ENCODE measurements around the gene NANOS2. TPM values are rescaled to one million over a fixed set of nuclear protein-coding genes. Genes with fewer than 3 reads are reported as not detected.

The NANOS2 gene
- total RNA-seq, 4 donors from 2014 or later: not detected

DNA sequence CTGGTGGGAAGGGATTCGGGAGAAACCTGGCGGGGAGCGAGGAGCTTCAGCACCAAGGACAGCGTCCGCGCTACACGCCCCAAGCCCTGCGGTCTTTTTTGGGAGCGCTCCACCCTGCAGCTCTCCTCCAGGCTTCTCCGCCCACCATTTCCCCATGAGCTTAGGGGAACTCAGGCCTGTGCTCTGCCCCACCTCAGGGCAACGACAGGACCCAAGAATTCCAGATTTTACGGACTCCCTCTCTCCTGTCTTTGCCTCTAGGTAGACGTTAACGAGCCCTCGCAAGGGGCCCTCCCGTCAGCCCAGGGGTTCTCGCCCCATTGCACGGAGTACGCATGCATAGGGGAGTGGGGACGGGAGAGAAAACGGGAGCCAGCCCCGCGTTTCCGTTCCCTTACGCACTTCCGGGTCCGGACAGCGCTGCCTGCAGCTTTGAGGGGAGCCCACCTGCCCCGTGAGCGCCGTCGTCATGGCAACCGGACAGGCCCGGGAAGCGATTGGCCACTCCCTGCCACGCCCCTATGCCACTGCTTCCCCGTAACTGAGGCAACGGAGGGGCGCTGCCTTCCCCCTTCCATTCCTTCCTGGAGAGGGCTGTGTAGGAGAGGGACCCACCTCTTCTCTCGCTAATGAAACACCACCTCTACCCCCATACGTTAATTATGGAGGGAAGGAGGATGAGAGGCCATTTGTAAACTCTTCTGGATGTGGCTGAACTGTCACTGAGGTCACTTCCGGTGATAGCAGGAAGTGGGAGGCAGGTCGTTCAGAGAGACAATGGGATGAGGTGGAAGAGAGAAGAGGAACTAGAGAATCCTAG is 38.3 kb upstream of the NANOS2 start:
- DNase-seq (ENCODE audit: low spot score in 2 of 2): no peak

DNA sequence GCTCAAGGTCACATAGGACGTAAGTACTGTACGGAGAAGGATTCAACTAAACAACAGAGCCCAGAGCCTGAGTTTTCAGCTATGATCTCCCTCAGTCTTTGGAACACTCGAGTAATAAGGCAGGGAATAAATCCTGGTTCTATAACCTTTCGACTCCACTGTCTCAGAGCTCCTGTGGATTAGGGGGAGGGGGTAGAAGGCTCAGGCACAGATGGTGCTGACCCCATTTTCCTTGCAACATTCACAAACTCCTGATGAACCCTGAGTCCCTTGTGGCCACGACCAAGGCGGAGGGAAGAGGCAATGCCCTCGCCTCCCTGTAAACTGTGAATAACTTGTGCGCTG is 37.7 kb upstream of the NANOS2 start:
- Histone ChIP-seq H3K4me1 (peaks cover 6% of the 10 kb centered on the region), H3K27me3 (peaks cover 42% of the 10 kb centered on the region), H3K4me3 (no peak overlapping the region), H3K27ac (no peak overlapping the region), H3K36me3 (no peaks in the 10 kb centered on the region), H3K9me3 (no peaks in the 10 kb centered on the region)
- no peak for DNase-seq (ENCODE audit: low spot score in 2 of 2)
- TF ChIP-seq EP300 (IDR thresholded peaks at IDR 0.05): no peak
- no peak for TF ChIP-seq POLR2AphosphoS5 (IDR thresholded peaks at IDR 0.05)
- TF ChIP-seq POLR2A (IDR thresholded peaks at IDR 0.05): no peak
- TF ChIP-seq, protein P1, sequence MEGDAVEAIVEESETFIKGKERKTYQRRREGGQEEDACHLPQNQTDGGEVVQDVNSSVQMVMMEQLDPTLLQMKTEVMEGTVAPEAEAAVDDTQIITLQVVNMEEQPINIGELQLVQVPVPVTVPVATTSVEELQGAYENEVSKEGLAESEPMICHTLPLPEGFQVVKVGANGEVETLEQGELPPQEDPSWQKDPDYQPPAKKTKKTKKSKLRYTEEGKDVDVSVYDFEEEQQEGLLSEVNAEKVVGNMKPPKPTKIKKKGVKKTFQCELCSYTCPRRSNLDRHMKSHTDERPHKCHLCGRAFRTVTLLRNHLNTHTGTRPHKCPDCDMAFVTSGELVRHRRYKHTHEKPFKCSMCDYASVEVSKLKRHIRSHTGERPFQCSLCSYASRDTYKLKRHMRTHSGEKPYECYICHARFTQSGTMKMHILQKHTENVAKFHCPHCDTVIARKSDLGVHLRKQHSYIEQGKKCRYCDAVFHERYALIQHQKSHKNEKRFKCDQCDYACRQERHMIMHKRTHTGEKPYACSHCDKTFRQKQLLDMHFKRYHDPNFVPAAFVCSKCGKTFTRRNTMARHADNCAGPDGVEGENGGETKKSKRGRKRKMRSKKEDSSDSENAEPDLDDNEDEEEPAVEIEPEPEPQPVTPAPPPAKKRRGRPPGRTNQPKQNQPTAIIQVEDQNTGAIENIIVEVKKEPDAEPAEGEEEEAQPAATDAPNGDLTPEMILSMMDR (IDR thresholded peaks at IDR 0.05): no peak
- 52% methylated on average over 7 of the region's 8 CpGs for WGBS

More for the DNA sequence above, 38.3 kb upstream of the NANOS2 start:
- Histone ChIP-seq H3K36me3 (no peaks in the 10 kb centered on the region), H3K9me3 (no peaks in the 10 kb centered on the region), H3K27ac (no peak overlapping the region), H3K27me3 (peaks cover 42% of the 10 kb centered on the region), H3K4me1 (peaks cover 6% of the 10 kb centered on the region), H3K4me3 (peak overlapping the region; percentile 26)
- 8% methylated on average over 27 of the region's 43 CpGs for WGBS
- TF ChIP-seq POLR2AphosphoS5 (IDR thresholded peaks at IDR 0.05) (no peak), POLR2A (IDR thresholded peaks at IDR 0.05) (no peak), EP300 (IDR thresholded peaks at IDR 0.05) (no peak)
- TF ChIP-seq, protein P1 (IDR thresholded peaks at IDR 0.05): no peak

DNA sequence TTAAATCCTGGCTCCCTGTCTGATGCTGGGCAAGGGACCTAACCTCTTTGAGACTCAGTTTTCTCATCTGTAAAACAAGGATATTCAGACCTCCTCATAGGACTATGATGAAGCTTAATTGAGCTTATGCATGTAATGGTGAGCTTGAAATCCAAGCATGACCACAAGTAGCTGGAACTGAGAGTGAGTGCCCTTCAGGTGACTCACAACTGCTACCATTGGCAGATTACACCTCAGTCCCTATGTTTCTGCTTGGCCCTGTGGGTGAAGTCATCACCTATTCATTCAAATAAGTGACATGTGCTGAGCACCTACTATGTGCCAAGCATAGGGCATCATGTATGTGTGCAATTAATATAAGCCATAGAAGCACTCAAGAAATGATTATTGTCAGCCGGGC is 33.3 kb upstream of the NANOS2 start:
- no peak overlapping the region for H3K4me3 ChIP-seq
- no peaks in the 10 kb centered on the region for H3K9me3 ChIP-seq
- no peak for TF ChIP-seq EP300 (IDR thresholded peaks at IDR 0.05)
- TF ChIP-seq, protein P1 (IDR thresholded peaks at IDR 0.05): no peak
- no peak for TF ChIP-seq POLR2A (IDR thresholded peaks at IDR 0.05)
- TF ChIP-seq POLR2AphosphoS5 (IDR thresholded peaks at IDR 0.05): no peak
- no peak for DNase-seq (ENCODE audit: low spot score in 2 of 2)
- 100% methylated on average over 1 of the region's 1 CpG for WGBS
- peaks cover 4% of the 10 kb centered on the region for H3K4me1 ChIP-seq
- no peak overlapping the region for H3K27ac ChIP-seq
- peaks cover 24% of the 10 kb centered on the region for H3K27me3 ChIP-seq
- H3K36me3 ChIP-seq: no peaks in the 10 kb centered on the region

DNA sequence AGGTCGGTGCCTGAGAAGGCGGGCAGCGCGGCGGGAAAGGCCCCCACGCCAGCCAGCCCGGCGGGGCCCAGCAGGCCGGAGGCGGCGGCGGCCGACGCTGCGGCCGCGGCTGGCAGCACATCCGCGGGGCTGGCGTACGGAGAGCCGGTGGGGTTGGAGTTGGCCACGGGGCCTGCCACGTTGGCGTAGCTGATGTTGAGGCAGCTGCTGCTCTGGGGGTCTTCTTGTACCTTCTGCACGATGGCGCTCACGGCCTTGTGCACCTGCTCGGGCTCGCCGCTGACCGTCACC is 25.9 kb upstream of the NANOS2 start:
- no peaks in the 10 kb centered on the region for H3K9me3 ChIP-seq
- H3K27ac ChIP-seq: no peak overlapping the region
- H3K4me1 ChIP-seq: no peaks in the 10 kb centered on the region
- peaks cover 56% of the 10 kb centered on the region for H3K27me3 ChIP-seq
- 97% methylated on average over 7 of the region's 32 CpGs for WGBS
- DNase-seq (ENCODE audit: low spot score in 2 of 2): no peak
- TF ChIP-seq POLR2A (IDR thresholded peaks at IDR 0.05) (no peak), EP300 (IDR thresholded peaks at IDR 0.05) (no peak), POLR2AphosphoS5 (IDR thresholded peaks at IDR 0.05) (no peak)
- TF ChIP-seq, protein P1 (IDR thresholded peaks at IDR 0.05): no peak
- no peak overlapping the region for H3K4me3 ChIP-seq
- H3K36me3 ChIP-seq: no peaks in the 10 kb centered on the region

DNA sequence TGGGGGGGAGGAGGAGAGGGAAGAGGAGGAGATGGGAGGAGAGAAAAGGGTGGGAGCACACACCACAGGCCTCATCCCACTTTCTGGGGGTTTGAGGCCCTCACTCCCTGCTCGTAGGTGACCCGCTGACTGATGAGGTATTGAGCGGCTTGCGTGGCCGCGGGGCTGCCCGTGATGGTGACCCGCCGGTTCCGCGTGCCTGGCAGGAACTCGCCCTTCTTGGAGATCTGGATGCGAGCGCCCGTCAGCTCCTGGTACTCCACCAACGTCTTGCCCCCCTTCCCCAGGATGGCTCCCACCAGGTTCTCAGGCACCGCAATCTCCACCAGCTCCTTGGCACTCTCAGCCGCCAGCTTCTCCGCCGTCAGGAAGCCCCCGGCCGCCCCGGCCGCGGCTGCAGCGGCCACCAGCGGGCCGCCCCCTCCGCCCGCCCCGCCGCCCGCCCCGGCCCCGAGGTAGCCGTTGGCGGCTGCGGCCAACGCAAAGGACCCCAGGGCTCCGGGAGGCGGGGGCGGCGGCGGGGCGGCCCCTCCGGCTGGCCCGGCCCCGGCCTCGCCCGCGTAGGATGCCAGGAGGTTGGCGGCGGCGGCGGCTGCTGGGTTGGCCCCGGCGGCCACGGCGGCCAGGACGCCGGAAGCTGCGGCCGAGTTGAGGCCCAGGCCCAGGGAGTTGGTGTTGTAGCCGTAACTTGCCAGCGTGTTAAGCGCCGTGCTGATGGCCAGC is 25.4 kb upstream of the NANOS2 start:
- Histone ChIP-seq H3K4me3 (no peak overlapping the region), H3K27me3 (peaks cover 61% of the 10 kb centered on the region), H3K27ac (no peak overlapping the region), H3K36me3 (no peaks in the 10 kb centered on the region), H3K9me3 (no peaks in the 10 kb centered on the region), H3K4me1 (no peaks in the 10 kb centered on the region)
- no peak for TF ChIP-seq EP300 (IDR thresholded peaks at IDR 0.05)
- TF ChIP-seq POLR2AphosphoS5 (IDR thresholded peaks at IDR 0.05): no peak
- no peak for TF ChIP-seq POLR2A (IDR thresholded peaks at IDR 0.05)
- TF ChIP-seq, protein P1 (IDR thresholded peaks at IDR 0.05): no peak
- 35% methylated on average over 25 of the region's 67 CpGs for WGBS
- DNase-seq (ENCODE audit: low spot score in 2 of 2): no peak

Data from suprapubic skin (tissue), 4 donors.